Urothelium cell line (cell line): ENCODE measurements around the gene SF1.

Source experiments
- DNase-seq: peaks from one replicate; pipeline ENCODE4 v3.0.0; 2011; ENCODE audit warnings: low spot score, mixed read lengths
- FAIRE-seq: peaks from 2 replicates; lab custom pipeline; 2011; peaks lifted over from hg19 to GRCh38; lab: Jason Lieb, UNC

SF1 gene

GRCh38 chr11:64786308-64786707 is 8.0 kb upstream of the SF1 start:
- FAIRE-seq, result no peak

DNA sequence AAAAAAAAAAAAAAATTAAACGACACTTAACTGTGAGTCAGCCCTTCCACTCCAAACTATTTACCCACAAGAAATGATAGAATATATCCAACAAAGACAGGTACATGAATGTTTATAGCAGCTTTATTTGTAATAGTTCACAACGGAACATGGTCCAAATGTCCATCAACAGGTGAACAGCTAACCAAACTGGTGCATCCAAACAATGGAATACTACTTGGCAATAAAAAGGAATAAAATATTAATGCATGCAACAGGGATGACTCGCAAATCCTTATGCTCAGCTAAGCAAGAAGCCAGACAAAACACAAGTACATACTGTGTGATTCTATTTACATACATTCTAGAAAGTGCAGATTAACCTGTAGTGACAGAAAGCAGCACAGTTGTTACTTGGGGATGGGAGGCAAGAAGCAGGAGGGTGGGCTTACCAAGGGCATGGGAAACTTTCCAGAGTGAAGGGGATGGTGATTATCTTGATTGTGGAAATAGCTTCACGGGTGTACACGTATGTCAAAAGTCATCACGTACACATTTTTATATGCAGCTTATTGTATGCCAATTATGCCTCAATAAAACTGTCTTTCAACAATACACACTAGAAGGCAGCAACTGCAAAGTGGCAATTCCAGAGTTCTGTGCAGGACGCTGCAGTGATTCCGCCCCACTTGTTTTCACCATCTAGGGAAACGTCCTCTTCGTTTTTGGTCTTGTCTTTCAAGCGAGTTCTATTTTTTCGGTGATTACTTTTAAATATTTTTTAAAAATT is 6.7 kb upstream of the SF1 start:
- FAIRE-seq (no peak), DNase-seq (no peak)

More at GRCh38 chr11:64786308-64786707, 8.0 kb upstream of the SF1 start:
- DNase-seq, result no peak

GRCh38 chr11:64778223-64778472 is 194 bp downstream of the SF1 start:
- DNase-seq (no peak), FAIRE-seq (no peak)

- FAIRE-seq (no peak), DNase-seq (peak; percentile 96)
Measured at GRCh38 chr11:64777449-64778222, 706 bp downstream of the SF1 start.

DNA sequence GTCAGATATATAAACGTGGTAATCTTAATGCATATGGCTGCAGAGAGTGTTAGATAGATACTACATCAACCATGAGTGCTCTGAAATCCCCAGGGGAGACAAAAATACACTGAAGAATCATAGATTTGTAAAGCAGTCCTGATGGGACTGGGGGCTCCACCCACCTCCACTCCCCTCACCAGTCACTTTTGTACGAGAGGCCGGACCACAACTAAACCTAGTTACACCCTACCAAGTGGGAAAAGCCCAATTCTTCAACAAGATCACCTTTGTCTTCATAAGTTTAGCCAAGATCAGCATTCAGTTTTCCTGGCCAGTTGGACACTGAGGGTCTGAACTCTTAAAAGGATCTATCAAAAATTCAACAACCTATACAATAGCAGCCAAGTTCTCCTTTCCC is 1.5 kb downstream of the SF1 start:
- DNase-seq (no peak), FAIRE-seq (no peak)

DNA sequence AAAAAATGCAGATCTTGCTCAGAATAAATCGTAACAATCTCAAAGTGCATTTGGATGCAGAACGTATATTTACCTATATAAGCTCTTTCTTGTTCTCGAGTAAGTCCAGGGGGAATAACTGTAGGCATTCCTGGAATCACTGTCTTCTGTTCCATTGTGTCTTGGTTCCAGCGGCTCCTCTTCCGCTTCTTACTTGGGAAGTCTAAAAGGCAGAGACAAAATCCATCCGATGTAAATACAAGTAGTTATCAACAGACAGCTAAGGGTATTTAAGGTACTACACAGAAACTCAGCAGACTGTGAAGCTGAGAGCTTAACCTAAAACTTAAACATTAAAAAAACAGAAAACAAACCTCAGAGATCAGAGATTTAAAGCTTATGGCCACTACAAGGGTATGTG is 1.9 kb downstream of the SF1 start:
- FAIRE-seq (no peak), DNase-seq (no peak)

DNA sequence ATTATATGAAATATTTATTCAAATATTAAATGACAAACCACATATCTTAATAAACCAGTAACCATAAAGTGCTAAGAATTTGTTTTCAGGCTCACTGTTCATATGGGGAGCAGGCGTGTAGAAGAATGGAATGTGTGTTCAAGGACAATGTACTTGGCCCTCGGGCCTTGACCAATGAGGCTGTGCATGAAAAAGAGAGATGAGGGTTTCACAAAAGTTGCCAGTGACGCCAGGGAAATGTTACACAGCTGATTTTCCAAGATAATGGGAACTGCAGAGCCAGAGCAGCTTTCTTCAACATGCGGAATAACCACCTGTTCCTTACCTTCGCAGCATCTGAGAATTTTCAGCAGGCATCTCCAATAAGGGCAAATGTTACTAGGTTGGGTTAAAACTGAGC is 4.2 kb downstream of the SF1 start:
- no peak for FAIRE-seq
- DNase-seq, result no peak

DNA sequence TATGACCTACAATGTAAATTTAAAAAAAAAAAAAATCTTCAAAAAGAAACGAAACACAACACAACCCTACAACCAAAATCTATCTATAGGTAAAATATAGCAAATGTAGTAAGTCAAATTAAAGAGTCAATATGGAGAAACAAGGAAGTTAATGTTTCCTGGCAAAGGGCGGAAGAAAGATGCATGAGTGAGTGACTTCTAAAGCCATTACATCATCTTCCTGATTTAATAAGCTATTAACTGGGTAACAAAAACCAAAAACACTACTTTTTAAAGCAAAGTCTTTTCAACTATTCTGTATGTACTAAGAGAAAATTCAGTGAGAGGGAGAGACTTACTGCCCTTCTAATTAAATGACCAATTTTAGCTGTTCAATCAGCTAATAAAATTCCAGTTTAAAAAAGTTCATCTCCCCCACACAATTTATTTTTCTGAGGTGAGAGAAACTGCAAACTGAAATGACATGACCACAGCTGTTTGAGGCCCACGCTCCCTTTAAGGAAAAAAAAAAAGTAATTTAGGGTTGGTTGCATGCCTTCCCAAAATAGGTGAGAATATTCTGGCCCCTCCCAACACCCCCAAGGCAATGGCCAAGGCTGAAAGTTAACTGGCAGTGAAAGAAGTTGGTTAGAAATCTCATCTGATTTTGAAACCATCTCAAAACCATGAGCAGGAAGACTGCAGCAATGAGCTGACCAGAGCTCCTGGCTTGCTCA is 5.9 kb downstream of the SF1 start:
- no peak for DNase-seq
- FAIRE-seq, result no peak

GRCh38 chr11:64771861-64772260 is 6.5 kb downstream of the SF1 start:
- no peak for FAIRE-seq

GRCh38 chr11:64770120-64770519 is 8.2 kb downstream of the SF1 start:
- FAIRE-seq (no peak), DNase-seq (no peak)

More at GRCh38 chr11:64771861-64772260, 6.5 kb downstream of the SF1 start:
- DNase-seq, result no peak

DNA sequence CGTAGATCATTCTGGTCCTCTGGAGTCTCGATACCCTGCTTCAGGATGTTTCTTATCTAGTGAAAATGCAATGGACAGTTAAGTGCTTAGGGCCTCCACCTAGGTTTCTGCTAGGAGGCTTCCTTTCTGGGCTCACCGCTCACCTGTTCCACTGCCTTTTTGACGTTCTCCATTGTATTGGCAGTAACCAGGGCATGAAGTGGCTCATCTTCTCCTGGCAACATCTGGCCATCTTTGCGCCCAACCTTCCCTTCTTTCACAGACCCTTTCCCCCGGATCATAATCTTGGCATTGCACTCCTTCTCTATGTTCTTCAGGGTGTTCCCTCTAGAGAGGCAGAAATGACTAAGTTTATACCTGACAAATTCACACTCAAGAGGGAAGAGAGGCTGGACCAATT is 9.1 kb downstream of the SF1 start:
- DNase-seq (no peak), FAIRE-seq (no peak)

- FAIRE-seq, result no peak
- no peak for DNase-seq
Measured at GRCh38 chr11:64768300-64768694, 10.0 kb downstream of the SF1 start.

- no peak for FAIRE-seq
Measured at GRCh38 chr11:64767344-64768299, 10.7 kb downstream of the SF1 start.

GRCh38 chr11:64766881-64767280 is 11.5 kb downstream of the SF1 start:
- FAIRE-seq, result no peak
- DNase-seq, result no peak

More at GRCh38 chr11:64767344-64768299, 10.7 kb downstream of the SF1 start:
- DNase-seq, result peak; percentile 57

DNA sequence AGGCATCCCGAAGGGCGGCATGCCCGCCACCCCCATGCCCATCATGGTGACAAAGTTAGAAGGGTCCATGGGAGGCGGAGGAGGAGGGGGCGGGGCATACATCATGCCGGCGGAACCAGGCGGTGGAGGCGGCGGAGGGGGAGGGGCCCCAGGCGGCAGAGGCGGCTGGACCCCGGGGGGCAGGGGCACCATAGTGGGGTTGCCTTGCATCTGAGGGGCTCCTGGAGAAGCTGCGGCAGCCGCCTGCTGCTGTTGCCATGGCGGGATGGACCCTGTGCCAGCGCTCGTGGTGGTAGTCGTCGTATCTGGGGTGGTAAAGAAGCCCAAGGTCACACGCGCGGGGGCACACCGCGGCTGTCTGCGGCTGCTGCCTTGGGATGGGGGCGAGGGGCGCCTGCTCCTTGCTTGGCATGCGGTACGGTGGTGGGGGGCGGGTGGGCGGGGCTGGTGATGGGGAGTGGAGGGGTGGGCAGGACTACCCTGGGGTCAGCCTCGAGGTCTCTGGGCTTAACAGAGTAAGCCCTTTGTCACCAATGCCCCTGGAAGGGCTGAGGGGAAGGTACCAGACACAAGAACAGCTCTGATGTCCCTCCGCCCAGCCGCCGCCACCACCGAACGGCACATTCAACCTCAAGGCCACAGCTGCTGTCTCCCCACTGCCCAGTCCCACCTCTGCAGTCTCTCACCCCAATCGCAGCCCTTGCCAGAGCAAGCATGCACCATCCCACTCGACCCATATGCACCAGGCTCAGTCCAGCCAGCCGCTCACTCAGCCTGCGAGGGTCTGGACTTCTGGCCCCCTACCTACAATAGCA is 12.3 kb downstream of the SF1 start:
- DNase-seq (no peak), FAIRE-seq (no peak)

- no peak for FAIRE-seq
- DNase-seq, result no peak
Measured at GRCh38 chr11:64765291-64765850, 13.0 kb downstream of the SF1 start.

- FAIRE-seq (no peak), DNase-seq (no peak)
Measured at GRCh38 chr11:64764753-64765152, 13.6 kb downstream of the SF1 start.

DNA sequence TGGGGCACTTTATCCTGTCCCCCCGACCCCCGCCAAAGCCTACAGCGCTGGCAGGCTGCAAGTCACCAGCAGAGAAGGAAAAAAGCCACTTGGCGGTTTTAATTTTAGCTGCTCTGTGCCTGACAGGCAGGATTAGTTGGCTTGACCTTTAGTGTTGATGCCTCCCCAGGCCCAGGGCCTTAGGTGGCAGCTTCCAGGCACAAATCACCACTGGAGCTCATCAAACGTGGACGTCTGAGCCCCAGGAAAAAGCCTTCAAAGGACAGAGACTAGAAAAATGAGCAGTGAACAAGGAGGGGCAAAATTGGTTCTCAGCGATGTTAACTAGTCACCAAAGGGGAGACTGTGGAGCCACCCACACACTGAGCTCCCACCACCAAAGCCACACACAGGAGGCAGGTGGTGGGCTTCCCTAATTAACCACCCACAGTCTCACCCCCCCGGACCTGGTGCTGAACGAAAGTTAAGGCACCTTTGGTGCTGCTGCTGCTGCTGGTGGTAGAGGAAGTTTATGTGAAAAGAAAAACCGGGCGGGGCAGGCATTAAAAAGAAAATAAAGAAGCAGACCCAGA is 14.2 kb downstream of the SF1 start:
- FAIRE-seq (no peak), DNase-seq (no peak)

DNA sequence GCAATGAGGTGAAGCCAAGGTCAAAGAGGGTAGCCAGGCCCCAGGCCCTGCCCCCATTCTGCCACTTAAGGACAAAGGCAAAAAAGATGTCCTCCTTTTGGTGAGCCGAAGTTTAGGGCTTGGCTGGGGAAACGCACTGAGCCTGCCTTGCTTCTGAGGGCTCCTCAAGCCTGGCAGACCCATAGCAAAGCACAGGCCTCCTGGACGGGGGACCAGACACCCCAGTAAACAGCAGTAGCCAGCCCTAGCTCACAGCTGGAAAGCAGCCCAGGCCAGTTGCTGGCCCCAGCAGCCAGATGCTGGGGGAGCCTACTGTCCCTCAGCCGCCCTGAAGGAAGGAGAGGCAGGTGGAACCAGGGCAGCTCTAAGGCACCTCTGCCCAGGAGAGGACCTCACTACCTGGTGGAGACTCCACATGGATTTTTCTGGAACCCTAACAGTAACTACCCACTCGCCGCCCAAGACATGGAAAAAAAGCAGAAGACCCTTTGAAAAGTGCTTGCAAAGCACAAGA is 14.8 kb downstream of the SF1 start:
- FAIRE-seq (no peak), DNase-seq (no peak)
